WI38 (cell line): Measurements from ENCODE around the gene LTK.

ENCODE experiments used
- H3K4me3 ChIP-seq: 2 replicates; pipeline ENCODE4 v1.5.1; 2011; ENCODE audit warnings: low read depth, mild to moderate bottlenecking, control low read depth, low read length
- TF ChIP-seq, protein P1 (sequence below): IDR thresholded peaks from 2 replicates; pipeline ENCODE4 v1.5.1; 2012; ENCODE audit warnings: low read depth, mild to moderate bottlenecking, control low read depth, low read length

Gene LTK

DNA sequence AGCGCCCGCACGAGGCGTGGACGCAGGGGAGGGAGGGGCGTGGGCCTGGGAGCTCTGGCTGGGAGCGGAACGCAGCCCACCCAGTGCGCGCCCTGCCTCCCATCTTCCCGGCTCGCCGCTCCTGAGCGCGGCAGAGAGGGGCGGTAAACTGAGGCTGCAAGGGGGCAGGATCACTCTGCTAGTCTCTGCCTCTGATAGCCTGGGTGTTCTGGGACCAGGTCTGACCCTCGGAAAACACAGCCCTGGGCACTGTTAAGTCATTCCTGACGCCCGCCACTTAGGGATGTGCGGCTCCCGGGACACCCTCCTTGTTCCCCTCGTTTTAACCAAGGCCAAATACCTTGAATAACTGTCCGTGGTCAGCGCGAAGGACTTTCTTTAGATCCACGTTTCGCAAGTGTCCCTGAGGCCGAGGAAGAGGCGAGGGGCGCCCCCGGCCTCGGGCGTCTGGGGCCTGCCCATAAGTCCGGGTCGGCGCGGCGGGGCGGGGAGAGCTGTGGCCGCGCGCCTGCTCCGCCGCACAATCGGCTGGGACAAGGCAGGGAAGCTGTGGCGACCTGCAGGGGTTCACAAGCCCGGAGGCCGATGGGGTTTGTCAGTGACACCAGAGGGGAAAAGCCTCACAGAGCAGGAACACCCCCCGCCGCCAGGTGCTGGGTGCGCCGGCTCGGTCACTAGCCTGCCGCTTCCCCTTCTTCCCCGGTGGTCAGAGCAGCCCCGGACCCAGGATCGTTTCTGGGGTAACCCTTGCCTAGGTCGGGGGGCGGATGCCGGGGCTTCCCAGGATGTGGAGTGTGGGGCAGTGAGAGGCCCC is 18.5 kb downstream of the LTK start:
- TF ChIP-seq, protein P1, sequence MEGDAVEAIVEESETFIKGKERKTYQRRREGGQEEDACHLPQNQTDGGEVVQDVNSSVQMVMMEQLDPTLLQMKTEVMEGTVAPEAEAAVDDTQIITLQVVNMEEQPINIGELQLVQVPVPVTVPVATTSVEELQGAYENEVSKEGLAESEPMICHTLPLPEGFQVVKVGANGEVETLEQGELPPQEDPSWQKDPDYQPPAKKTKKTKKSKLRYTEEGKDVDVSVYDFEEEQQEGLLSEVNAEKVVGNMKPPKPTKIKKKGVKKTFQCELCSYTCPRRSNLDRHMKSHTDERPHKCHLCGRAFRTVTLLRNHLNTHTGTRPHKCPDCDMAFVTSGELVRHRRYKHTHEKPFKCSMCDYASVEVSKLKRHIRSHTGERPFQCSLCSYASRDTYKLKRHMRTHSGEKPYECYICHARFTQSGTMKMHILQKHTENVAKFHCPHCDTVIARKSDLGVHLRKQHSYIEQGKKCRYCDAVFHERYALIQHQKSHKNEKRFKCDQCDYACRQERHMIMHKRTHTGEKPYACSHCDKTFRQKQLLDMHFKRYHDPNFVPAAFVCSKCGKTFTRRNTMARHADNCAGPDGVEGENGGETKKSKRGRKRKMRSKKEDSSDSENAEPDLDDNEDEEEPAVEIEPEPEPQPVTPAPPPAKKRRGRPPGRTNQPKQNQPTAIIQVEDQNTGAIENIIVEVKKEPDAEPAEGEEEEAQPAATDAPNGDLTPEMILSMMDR: no peak
- peak overlapping the region; percentile 61 for H3K4me3 ChIP-seq

DNA sequence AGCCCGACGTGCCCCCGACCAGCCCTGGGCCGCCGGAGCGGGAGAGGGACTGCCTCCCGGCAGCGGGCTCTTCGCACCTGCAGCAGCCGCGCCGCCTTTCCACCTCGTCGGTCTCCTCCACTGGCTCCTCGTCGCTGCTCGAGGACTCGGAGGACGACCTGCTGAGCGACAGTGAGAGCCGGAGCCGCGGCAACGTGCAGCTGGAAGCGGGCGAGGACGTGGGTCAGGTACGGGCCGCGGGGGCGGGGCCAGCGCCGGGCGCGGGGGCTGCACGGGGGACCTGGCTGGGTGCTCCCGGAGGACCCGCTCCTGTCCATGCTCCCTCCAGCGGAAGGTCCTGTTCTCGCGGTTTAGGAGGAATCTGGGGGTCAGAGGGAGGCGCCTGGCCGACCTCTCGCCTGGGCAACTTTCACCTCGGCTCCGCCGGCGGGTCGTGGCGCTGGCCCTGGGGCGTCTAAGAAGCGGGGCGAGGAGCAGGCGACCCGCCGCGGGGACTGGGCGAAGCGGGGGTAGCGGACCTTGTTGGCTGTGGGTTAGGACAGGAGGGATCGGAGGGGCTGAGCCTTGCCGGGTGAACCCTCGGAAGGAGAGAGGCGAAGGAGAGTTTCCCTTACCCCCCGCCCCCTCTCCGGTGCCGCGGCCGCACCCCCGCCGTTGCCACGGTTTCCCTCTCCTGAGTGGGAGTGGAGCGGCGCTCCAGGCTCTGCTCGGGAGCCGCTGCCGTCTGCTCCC is 19.3 kb downstream of the LTK start:
- TF ChIP-seq, protein P1: no peak
- H3K4me3 ChIP-seq: peak overlapping the region; percentile 61

DNA sequence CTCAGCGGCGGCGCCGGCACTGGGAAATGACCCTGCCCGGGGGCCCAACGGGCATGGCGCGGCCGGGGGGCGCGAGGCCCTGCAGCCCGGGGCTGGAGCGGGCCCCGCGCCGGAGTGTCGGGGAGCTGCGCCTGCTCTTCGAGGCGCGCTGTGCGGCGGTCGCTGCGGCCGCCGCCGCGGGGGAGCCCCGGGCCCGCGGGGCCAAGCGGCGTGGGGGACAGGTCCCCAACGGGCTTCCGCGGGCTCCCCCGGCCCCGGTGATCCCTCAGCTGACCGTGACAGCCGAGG is 19.8 kb downstream of the LTK start:
- TF ChIP-seq, protein P1: no peak
- peak overlapping the region; percentile 61 for H3K4me3 ChIP-seq

DNA sequence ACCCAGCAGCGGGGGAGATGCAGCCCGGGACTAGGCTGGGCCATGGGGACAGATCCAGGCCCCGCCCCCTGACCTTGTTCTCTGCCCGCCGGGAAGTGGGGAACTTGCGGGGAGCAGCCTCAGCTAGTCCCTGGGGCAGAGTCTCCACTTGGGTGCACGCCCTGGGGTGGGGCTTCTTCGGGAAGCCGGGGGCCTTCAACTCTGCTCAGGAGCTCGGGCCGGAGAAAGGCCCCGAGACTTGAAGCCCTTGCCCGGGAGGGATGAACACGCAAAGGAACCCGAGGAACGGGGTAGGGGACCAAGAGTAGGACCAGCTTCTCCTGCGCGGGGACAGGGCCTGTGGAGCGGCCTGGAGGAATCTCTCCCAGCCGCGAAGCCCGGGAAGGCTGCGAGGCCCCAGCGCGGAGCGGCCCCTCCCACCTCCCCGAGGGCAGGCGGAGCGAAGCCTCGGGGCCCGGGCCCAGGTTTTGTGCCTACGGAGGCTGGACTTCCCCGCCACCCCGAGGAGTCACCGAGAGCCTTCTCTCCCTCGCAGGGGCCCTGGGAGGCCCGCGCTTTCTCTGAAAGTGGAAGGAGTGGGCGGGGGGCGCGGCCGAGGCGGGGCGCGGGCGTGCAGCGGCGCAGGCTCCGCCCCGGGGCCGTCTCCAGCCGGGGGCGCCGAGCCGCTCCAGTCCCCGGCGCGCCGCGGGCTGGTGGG is 20.3 kb downstream of the LTK start, which contains the start of gene ITPKA:
Gene ITPKA (plus strand): TSS at position 670 of the 697 bp plus-strand sequence. CDS start 54 bp downstream, outside the sequence.
- TF ChIP-seq, protein P1: no peak
- H3K4me3 ChIP-seq: peak within 1 kb of the TSS; percentile 61

DNA sequence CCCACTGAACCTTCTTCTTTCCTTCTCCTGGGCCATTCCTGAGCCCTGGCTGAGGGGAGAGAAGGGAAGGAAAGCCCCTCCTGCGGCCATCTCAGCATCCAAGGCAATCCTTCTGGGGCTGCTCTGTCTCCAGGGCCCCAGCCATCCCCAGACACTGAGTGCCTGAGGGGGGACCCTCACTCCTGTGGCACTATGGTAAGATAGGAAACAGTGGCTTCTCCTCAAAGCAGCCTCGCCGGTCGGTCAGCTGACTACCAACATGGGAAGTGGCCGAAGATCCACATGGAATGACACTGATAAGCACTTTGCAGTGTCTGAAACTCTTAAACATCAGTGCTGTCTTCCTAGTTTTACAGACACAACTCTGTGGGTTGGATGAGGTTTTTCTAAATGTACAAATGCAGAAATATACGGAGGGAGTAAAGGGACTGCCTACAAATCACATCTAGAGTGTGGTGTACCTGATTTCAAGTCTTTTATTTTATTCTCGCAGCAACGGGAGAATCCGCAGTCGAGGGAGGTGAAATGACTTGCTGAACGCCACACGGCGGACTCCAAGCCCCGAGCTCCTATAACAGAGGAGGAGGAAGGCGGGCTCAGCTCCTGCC is 20.9 kb downstream of the LTK start:
- H3K4me3 ChIP-seq: peak overlapping the region; percentile 61
- TF ChIP-seq, protein P1: no peak

DNA sequence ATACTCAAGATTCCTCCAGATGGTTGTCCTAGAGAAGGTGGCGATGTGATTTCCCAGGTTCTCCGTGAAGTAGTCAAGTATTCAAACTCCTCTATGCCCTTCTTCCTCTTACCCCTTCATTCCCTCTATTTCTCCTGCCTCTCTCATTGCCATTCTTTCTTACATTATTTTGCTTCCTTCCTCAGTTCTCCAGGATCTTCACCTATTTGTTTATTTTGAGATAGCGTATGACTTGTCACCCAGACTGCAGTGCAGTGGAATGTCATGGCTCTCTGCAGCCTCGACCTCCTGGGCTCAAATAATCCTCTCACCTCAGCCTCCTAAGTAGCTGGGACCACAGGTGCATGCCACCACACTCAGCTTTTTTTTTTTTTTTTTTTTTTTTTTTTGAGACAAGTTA is 21.7 kb downstream of the LTK start:
- no peak overlapping the region for H3K4me3 ChIP-seq
- TF ChIP-seq, protein P1: no peak
